HG03159 (cell line): Measurements from ENCODE around the gene TOP2B.

Source experiments
- ATAC-seq: cut with Tn5 transposase; IDR thresholded peaks from one replicate; pipeline ENCODE4 v1.9.1; 2021; ENCODE audit warnings: mild to moderate bottlenecking, moderate library complexity; ENCODE audit not compliant: unreplicated experiment

The TOP2B gene

DNA sequence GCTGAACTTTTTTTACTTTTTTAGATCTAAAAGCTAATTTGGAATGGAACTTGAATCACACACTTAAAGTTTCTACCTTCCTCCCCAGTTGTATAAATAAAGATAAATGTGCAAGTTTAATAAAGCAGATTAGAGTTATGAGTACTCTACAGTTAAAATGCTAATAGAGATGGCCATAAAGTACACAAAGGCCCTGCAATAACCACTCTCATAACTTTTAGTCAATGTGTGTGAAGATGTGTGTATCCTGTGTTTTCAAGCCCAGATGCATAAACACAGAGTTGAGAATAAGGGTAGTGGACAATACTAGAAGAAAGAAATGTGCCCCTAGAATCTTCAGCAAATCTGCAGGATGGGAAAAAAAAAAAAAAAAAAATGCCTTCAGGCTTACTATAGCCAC lies 45.3 kb downstream of the TOP2B start:
- no peak for ATAC-seq

DNA sequence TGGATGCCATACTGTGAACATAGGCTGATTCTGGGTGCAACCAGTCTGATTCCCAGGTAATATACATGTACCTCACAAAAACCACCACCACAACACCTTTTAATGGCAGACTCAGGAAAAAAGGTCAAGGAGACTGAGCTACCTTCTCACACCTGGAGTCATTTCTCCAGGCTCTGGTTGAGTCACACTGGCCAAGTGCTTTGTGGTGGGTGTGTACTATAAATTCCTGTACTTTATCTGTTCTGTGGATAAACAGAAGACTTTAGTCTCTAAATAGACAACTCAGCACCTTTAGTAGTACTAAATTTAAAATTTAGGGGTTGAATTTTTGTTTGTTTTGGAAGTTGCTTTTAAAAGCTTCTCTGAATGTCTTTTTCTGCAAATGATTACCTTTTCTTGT lies 46.7 kb downstream of the TOP2B start:
- ATAC-seq, result no peak

DNA sequence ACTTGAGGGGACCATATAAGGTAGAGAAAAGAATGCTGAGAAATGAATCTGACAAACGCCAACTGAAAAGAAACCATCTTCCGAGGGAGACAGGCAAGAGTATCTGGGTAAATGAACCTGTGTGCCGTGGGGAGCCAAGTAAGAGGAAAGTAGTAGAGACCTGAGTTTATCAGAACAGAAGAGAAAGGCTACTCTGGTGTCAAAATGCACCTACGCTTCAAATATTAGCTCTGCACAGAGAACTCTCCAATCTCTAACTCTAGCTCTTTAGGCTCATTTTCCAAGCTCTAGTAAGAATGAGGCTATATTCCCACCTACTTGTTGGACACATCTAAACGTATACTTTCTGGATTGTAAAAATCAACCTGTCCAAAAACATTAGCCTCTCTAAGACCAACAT lies 53.5 kb downstream of the TOP2B start:
- ATAC-seq, result no peak

DNA sequence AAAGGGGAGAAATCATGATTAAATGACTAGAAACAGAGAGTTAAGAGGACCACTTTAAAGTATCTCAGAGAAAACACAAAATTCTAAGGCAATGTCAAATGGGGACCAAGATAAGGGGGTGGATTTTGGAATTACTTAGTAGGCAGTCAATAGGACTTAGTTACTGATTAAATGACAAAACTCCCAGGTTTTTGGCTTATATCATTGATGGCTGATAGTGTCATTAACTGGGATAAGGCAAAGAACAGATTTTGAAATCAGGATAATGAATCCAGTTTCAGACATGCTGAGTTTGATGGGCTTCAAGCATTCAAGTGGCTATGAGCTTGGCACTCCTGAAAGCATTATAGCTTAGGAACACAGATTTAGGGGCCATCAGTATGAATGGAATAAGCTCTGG lies 53.9 kb downstream of the TOP2B start:
- no peak for ATAC-seq

DNA sequence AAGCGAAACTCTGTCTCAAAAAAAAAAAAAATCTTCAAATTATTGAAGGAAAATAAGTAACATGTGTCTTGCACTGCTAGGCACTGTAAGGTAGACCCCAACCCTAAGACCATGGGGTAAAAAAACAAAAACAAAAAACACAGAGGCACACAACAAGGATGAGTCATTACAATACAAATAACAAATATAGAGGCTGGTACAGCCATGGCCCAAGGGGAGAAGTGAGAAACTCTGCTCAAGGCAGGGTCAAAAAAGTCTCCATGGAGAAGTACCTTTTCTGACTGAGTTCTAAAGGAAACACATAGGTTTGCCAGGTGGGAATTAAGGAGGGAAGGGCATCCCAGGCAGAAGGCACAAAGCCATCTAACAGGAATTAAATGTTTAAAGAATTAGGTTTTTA lies 54.5 kb downstream of the TOP2B start:
- no peak for ATAC-seq

DNA sequence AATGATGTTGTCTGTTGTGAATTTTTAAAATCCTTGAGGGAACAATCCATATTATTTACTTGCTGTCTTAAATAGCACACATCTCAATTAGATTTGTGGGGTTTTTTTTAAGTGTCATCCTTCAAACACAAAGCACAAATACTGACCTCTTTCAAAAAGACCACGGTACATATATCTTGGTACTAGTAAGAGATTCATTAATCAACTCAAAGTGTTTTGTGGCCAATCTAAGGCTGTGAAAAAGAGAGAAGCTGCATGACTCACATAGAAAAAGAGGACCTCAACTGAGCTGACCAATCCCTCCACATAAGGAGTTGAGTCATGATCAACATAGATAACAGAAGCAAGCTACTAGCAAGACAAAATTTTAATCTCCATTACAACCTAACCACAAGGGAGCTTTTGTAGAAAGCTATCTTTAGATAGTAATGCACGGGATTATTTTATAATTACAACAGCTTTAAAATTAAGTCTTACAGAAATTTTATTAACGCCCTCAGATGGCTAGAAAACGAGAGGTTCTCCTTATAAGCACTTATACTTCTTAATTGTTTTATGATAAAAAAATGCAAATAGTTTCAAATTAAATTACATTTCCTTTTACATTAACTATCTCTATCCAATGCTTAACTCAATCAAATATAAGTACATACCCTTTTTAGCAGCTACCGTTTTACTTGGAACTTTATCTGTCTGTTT lies 60.5 kb downstream of the TOP2B start:
- ATAC-seq, result peak; percentile 55

DNA sequence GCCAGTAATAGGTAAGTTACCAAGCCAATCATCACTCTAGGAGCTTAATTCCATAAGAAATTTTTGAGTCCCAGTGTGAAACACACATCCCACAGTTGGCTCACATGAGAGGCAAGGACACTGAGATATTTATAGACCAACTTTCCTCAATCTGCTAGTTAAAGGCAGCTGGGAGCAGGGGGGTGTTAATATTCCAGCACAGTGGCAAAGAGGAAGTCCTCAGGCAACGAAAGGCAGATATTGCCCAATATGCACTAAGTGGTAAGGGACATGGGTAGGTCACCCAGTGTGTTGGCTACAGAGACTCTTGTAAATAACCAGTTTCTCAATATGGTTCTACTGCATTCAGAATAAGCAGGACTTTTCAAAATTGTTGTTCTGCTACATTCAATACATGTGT lies 61.0 kb downstream of the TOP2B start:
- ATAC-seq, result no peak

DNA sequence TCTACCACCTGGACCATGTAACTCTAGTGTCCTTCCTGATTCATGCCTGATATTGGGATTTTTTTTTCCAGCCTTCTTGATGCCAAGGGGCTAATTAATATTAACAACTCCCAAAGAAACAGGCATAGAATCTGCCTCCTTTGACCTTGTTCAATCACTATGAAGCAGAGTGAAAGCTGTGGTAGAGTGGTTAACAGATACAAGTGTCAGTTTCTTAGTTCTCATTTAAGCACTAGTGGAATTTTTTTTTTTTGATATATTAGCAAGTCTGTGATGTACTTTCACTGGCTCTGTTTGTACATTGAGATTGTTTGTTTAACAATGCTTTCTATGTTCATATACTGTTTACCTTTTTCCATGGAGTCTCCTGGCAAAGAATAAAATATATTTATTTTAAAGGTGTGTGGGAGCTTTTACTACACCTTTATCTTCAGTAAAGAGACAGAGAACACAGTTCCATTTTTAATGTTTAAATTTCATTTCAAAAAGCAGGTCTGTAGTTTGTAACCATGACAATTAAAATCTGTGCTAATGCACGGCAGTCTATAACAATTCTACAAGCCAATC lies 67.1 kb downstream of the TOP2B start:
- ATAC-seq, result no peak

DNA sequence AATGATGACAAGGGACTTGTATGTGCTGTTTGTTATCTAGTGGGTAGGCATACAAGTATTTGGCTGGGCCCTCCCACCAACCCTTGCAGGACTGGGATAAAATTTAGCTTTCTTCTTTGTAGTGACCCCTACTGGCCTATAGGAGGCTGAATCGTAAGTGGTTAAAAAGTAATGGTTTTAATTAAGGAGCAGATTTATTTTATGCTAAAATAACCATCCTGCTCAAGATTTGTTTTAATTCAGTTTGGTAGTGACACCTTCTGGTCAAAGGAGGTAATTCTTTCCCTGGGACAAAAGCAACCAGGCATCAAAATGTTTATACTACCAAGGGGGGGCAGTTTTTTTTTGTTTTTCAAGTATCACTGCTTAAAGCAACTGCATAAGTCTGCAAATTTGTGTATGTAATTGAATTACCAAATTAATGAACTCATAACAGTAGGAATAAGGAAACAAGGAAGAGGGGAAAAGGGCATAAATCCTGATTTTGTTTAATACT lies 70.7 kb downstream of the TOP2B start:
- ATAC-seq, result peak; percentile 58

DNA sequence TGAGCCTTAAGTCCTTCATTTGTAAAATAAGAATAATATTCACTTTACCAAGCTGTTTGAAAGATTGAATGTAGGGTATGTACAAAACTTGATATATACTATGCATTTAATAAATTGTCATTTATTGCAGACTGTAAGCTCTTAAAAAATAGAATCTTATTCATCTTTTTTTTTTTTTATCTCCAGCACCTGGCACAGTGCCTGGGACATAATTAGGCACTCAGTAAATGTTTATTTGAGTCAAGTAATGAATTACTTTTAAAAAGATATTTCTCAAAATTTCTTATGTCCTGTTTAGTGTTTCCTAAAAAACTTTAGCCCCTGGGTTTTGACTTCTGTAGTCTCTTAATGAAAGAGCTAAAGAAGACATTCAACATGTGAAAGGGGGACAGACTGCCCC lies 71.7 kb downstream of the TOP2B start:
- no peak for ATAC-seq

DNA sequence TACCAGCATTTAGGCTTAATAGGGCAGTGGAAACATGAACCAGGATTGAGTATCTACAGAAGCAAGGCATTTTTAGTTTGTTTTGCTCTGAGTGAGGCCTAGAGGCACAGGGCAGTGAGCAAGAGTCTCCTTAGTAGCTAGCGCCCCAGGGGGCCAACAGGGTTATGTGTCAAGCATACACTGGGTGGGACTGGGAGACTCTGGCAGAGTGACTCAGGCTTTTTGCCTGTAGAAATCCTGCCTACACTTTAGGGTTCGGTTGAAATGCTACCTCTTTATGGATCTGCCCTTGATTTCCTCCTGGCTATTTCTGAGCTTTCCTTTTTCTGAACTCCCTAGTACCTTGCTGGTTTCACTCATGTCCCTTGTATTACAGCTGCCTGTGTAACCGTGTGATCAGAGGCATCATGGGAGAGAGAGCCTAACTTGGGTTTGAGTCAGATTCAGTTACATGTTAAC lies 72.2 kb downstream of the TOP2B start:
- ATAC-seq, result no peak

DNA sequence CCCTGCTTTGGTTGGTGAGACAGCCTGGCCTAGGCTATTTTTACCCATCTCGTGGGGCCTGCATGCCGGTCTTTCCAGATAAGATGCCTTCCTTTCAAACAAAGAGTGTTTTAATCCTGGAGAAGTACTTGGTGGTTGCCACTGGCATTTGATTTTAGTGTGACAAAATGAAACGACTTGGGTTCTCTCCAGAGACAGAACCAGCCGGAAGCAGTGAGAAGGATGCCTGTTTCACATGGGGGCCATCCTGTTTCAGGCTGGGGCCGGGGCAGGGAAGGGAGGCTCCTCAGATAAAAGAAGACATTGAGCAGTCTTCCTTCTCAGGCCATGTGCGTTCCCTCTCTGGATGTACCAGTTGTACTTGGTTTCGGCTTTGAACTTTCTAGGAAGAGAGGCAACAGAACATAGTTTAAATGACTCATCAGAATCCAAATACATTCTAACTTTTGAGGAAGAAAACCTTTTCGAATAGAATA lies 74.9 kb downstream of the TOP2B start:
- no peak for ATAC-seq

DNA sequence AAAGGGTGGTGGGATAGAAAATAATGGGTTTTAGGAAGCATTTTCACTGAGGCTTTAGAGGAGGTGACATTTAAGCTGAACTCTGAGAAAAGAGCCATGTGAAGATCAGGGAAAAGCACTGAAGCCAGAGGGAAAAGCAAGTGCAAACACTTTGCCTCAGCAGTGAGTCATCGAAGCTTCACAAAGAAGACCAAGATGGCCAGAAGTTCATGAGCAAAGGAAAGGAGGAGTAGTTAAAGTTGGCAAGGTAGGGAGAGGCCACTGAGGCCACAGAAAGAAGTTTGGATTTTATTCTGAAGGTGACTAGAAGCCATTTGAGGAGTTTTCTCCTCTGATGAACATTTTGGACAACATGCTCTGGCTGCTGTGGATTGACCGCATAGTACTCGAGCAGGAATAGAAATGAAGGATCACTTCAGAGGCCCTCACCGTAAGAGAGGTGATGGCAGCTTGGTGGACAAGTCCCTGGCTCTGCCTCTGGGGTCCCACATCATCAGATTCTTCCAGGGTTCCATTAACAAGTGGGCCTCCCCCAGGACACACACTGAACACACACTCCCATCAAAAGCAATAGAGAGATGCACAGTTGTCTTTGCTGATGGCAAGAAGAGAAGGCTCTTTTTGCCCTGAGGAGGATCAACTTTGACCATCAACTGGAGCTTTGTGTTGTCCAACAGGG lies 75.5 kb downstream of the TOP2B start:
- no peak for ATAC-seq

DNA sequence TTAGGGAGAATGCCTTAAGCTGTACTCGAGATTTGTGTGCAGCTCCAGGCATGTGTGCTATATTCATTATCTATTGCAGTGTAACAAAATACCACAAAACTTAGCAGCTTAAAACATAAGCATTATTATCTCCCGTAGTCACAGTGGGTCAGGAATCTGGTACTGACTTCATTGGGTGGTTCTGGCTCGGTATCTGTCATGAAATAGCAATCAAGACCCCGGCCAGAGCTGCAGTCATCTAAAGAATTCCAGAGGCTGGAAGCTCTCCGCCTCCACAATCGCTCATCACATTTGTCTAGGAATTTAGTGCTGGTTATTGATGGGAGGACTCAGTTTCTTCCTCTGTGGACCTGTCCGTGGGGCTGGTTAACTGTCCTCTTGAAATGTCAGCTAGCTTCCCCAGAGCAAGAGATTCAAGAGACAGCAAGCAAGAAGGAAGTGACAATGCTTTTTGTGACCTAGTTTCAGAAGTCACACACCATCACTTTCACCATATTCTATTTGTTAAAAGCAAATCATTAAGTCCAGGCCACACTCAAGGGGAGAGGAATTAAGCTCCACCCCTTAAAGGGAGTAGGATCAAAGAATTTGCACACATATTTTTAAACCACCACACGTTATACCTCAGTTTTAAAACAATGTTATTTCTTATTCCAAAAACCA lies 76.1 kb downstream of the TOP2B start:
- no peak for ATAC-seq

DNA sequence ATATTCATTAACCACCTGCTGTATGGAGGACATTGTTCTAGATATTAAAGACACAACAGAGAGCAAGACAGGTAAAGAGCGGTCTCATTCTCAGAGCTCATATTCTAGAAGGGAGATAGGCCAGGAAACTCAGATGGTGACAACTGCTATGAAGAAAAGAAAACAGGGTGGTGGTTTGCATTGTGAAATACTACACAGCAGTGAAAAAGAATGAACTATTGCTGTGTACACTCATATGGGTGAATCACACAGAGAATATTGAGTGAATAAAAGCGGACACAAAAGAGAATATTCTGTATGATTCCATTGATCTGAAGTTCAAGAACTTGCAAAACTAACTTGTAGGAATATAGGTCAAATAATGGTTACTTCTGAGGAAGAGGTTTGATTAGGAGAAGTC lies 76.7 kb downstream of the TOP2B start:
- no peak for ATAC-seq

DNA sequence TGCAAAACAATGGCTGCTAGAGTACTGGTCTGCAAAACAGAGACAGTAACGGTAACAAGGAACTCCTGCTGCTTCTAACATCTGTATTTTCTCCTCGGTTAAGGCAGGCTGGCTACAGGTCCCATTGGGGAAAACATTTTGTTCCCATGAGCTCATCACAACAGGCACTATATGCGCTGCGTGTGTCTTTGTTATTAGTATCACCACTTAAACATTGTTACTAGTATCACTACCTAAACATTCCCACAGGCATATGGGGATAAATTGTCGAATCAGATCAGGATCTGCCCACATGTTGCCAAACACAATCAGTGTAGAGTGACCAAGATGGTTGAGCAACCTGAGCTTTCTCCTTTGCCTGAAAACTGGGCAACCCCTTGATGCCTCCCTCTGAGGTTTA lies 77.2 kb downstream of the TOP2B start:
- ATAC-seq, result no peak

DNA sequence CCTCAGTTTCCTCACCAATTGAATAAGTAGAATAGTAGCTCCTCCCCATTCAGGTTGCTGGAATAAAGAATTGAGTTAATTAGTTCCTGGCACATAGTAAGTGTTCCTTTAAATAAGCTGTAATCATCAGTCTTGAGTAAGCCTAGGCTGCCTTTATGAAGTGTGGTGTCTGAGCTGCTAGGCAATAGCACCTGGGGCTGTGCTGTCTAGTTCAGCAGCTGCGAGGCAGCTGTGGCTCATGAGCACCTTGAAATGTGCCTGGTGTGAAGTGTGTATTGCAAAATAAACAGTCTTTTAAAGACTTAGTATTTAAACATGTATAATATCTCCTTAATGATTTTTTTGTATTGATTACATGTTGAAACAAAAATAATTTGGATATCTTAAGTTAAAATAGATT lies 77.6 kb downstream of the TOP2B start:
- no peak for ATAC-seq

DNA sequence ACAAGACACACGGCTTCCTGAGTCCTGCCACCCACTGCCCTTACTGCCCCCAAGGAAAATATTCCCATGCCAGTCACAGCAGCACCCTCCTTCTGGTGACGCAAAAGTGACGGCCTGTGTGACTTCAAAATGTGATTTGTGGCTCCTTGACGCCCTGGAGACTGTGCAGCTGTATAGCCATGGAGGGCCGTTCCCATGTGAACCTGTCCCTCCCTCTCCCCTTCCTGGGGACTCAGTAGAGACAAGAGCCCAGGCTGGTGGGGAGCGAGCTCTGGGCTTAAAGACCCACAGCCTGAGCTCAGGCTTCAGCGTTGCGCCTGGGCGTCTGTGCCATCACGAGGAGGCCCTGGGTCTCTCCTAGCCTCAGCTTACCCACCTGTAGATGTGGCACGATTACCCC lies 78.2 kb downstream of the TOP2B start:
- ATAC-seq, result no peak

DNA sequence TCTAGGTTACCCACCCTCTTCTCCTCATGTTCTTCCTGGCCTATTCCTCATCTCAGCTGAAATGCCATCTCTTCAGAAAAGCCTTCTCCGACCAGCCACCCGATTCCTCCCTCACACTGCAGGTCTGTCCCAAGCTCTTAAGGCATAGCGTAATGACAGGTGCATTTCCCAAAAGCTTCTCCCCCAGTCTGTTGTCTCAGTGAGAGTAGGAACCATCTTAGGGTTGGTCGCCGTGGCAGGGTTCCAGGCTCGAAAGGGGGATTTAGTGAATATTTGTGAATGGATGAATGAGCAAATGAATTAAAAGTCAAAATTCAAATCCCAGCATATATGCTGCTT lies 78.6 kb downstream of the TOP2B start:
- ATAC-seq, result no peak

DNA sequence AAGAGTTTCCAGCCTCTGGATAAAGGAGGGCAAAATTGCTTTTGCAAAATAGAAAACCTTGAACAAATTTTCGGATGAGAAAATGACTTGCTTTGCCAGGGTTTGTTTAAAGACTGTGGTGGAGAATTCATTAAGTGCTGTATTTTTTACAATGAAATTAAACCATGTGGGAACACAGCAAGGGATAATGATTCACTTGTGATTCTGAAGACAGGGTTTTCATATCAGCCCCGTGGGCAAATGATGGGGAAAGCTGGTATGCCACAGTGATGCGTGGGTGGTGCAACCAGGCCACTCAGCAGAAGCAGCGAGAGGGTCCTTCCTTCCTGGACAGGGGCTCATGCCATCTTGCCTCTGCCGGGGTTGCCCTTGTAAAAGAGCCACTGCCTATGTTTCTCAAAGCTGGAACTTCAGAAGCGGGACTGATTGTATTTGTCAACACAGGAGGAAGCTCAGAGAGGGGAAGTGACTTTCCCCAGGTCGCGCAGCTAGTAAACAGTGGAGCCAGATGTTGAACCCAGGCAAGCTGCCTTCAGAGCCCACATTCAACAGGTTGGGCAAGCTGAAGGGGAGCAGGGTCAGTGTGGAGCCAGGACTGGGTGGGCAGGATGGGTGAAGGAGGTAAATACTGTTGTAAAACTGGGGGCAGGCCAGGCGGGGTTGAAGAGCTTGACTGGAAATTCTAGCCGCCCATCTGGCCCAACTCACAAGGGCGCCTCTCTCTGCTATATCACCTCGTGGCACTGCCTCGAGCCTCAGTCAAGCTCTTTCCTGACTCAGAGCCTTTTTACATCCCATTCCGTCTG lies 79.1 kb downstream of the TOP2B start:
- ATAC-seq, result no peak
